ENCODE data around the gene XIRP1.

The XIRP1 gene

DNA sequence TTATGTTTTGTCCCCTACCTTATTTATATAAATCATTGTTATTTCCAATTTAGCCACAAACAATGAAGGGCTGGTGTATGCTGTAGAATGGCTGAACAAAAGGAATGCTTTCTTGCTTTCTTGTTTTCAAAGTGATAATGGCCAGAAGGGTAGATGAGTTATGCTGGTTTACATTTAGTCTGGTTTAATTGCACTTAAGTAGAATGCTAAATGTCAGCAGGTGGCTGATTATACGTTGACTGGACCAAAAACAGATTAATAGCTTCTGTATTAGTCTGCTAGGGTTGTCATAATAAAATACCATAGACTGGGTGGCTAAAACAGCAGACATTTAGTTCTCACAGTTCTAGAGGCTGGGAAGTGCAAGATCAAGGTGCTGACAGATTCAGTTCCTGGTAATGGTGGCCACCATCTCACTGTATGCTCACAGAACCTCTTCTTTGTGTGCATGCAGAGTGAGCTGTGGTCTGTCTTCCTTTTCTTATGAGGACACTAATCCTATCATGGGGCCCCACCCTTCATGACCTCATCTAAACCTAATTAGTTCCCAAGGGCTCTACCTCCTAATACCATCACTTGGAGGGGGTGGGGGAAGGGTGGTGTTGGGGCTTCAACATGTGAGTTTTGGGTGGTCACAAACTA lies 17.1 kb upstream of the XIRP1 start:
- DNase-seq, result peak; percentile 26

DNA sequence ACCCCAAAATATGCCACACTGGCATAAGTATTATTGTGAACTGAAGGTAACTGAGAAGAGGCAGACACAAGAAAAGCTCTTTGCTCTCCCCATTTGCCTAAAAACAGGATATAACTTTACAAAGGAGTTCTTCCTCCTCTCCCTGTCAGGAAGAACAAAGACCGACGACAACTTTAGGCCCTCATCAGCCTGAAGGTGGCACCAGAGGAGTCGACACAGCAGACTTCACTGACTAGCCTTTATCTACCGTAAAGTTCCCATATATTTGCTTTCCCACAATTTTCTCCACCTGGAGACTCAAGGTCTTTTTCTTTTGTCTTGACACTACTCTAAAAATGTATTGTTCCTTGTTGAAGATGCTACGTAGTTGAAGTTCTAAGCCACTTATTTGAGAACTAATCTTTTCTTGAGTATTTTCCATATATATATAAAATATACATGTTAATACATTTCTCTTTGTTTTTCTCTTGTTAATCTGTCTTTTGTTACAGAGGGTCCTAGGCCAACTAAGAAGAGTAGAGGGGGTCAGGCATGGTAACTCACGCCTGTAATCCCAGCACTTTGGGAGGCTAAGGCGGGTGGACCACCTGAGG lies 16.2 kb upstream of the XIRP1 start:
- DNase-seq, result peak; percentile 88

DNA sequence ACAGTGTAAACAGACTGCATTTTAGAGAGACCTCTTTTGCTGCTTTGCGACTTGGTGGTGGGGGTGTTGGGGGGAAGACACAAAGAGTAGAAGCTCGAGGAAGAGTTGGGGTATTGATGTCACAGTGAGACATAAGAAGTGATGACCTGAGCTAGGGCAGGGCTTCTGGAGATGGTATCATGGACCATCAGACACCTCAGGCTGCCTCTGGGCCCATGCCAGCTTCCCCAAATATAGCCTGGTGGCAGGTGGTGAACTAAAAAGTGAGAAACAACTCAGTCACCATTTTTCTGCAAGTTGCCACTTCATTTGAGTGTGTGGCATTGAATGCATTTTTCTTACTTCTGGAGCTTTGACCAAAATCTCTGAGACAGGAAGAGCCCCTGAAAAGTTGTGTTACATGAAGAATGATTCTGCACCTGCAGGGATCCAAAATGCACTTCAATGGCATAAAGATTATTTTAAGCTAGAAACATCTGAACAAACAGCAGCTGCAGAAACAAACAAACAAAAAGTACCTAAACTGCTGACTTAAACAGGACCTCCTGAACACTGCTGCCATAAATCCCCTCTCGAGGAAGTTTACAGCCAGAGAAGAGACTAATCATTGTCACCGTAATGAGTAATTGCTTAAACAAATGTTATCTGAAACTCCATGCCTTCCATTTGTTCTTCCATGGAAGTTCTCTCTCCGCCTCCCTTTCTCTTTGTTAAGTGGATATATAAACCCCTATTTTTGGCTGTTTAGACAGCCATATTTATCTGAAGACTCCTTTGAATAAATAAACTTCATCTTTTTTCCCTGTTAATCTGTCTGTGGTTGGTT lies 15.2 kb upstream of the XIRP1 start:
- DNase-seq, result no peak

DNA sequence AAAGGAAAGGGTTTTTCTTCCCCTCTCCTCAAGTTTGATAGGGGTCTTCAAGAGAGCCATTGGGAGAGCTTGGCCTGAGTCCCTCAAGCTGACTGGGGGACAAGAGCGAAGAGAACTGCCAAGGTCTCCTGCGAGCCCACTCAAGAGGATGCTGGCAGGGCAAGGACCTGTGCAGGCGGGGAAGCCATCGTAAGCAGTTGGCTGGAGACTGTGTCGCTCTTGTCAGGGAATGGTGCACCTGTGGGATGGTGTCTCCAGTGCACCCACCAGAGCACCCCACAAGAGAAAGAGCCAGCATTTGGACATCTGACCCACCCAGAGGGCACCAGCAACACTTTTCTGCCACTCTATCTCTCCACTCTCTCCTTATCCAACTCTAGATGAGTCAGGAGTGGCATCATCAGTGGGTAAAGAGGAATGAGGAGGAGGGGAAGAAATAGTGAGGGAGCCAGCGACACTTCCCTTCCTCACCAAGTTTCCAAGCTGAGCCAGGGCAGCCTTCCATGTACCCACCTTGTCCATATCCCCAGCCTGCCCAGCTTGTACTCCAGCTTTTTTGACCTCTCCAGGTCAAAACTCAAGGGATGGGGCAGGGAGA lies 13.6 kb upstream of the XIRP1 start:
- DNase-seq, result no peak

DNA sequence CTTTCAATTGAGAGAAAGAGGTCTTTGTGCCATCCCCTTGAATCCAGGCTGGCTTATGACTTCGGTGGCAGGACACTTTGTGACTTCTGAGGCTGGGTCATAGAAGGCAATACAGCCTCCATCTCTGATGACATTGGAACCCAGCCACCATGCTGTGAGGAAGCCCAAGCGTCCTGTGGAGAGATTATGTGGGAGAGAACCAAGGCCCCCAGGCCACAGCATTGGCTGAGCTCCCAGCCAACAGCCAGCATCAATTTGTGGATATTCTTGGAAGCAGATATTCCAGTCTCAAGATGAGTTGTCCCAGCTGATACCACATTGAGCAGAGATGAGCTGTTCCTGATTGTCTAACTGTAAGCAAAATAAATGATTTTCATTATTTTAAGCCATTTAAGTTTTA lies 12.7 kb upstream of the XIRP1 start:
- no peak for DNase-seq

DNA sequence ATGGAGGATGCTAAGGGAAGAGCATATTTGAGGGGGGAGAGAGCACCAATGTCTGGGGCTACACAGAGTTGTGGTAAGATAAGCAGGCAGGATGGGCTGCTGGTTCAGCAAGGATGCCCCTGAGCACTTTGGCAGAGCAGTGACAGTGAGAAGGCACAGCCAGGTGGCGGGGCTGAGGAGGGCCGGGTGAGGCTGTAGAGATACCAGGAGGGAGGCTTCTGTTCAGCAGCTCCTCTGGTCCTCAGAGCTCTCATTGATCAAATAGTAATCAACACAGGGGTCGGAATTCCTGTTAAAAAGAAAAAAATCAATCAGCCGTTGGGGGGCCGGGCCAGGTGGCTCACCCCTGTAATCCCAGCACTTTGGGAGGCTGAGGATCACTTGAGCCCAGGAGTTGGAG lies 11.5 kb upstream of the XIRP1 start:
- DNase-seq, result peak; percentile 39

DNA sequence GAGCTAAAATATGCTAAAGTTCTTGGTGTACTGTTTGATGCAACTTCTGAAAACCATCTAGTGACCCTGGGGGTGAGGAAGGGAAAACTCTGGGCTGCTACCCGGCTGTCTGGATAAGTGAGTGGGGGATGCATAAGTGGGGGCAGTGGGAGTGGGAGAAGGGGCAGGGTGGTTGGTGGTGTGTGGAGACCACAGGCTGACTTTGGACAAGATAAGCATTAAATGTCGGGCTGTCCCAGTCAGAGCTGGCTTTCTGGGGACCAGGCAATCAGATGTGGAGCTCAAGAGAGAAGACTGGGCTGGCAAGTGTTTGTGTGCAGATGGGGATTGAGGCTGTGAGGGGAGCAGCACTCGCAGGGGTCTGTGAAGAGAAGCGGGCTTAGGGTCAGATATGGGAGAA lies 11.0 kb upstream of the XIRP1 start:
- no peak for DNase-seq

DNA sequence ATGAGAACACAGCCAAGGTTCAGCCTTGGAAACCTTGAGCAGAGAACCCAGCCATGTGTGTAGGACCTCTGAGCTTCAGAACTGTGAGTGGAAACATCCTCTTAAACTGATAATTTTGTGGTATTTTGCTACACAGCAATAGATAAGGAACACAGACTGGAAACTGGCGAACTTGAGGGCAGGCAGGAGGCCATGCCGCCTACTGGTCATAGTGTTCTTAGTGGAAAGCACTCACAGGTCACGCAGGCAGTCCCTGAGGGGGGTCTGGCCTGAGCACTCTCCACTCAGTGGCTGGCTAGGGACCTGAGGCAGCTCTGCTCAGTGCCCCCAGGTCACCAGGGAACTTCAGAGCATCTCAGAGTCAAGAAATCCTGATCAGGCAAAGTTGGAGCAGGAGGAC lies 9.7 kb upstream of the XIRP1 start:
- DNase-seq, result peak; percentile 90

DNA sequence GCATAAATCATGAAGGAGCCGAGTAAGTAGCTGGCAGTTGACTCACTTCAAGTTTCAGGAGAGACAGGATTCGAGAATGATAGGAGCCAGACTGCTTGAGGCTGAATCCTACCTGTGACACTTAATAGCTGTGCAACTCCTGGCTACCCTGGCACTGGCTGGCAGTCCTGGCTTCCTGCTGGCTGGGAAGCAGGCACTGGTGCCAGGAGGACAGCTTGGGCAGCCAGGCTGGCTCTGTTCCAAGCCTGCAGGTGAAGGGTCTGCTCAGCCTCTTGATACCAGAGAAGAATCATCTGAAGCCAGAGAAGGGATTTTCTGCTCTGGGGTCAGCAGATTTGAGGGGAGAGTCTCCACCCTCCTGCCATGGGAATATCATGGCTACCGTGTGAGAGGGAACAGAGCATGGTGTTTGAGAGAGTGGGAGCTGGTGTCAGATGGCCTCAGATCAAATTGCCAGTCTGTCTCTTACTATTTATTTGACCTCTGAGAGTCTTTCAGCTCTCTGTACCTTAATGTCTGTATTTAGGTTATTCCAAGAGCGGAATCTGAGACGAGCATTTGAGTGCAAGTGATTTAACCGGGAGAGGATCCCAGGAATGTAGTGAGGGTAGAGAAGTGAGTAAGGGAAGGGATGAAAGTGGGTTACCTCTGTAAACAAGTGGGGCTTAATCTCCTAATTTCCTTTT lies 4.4 kb upstream of the XIRP1 start:
- no peak for DNase-seq

DNA sequence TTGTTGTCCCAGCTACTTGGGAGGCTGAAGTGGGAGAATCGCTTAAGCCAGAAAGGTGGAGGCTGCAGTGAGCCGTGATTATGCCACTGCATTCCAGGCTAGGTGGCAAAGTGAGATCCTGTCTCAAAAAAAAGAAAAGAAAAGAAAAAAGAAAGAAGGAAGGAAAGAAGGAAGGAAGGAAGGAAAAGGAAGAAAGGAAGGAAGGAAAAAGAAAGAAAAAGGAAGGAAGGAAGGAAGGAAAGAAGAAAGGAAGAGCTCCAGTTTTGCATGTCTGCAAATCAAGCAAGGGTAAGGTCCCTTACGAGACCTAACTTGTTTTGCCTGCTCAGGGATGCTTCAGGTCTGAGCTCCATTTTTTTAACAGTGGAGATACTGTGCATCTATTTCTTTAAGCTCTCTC lies 3.6 kb upstream of the XIRP1 start:
- DNase-seq, result no peak

DNA sequence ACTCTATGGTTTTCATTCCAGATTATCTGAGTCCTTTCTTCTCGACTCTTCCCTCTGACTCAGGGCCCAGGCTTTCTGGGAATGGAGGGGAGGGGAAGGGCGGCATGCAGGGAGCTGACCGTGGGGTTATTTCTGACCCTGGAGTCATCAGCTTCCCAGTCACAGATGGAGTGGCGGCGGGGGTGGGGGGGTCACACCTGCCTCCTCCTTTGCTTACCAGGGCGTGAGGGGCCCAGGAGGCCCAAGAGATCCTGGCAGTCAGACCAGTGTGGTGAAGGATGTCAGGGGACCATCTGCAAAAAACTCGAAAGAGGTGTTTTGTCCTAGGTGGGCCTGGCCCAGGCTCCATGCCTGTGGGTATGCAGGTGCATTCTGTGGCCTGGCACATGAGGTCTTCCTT lies 996 bp upstream of the XIRP1 start:
- no peak for DNase-seq

DNA sequence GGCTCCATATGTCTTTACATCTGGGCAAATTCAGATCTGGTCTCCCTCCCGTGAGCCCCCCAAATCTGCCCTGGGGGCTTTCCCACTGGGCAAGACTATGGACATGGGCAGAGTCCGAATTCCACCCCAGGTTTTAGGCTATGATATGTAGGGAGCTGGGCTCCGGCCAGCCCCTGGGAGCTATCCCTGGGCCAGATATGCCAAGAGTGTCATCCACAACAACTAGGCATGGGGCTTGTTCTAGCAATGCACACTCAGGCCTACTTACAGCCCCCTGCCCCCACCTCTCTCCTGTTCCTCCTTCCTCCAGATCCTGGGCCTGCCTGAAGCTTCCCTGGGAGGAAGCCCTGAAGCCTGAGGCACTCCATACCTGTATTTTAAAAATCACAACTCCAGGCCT lies 622 bp downstream of the XIRP1 start:
- DNase-seq, result no peak

DNA sequence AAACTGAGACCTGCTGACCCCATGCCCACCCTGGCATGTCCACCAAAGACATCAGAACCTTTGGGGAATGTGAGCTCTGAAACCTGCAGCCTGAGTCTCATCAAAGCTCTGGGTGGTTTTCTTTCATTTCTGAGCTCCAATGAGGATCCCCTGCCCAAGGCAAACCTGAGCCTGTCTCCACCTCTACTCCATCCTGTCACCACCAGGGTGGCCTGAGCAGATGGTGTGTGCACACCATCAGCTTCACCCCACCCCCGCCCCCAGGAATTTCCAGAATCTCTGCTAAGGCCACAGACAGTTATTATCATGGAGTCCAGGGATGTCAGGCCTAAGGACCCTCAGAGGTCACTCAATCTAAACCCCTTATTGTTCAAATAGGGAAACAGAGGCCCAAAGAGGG lies 1.3 kb downstream of the XIRP1 start:
- DNase-seq, result no peak

DNA sequence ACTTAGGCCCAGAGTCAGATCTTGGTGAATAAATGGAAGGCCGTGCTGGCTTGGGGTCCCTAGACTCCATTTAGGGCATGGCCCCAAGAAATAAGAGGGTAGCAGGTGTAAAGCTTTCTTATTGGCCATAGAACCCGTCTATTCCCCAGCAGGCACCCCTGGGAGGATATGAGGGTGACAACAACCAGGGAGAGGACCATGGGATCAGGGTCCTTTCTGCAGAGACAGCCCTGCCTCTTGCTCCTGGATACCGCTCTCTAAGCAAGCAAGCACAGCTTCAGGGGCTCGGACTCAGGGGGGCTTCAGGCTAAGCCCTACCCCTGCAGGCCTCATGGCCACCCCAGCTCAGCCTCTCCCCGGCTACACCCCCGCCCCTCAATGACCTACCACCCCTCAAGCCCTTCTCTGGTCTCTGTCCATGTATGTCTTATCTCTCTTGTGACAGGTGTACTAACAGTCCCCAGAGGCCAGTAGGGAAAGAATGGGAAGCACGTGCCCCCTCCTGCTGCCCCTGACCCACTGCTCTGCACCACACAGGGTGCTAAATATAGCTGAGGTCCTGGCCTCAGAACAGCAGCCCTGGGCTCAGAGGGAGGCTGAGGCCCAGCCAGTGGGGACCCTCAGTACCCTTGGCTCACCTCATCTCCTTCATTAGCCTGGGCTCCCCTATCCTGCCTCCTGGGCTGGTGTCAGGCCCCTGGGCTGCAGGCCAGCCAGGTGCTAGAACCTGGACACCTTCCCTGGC lies 1.9 kb downstream of the XIRP1 start:
- no peak for DNase-seq

DNA sequence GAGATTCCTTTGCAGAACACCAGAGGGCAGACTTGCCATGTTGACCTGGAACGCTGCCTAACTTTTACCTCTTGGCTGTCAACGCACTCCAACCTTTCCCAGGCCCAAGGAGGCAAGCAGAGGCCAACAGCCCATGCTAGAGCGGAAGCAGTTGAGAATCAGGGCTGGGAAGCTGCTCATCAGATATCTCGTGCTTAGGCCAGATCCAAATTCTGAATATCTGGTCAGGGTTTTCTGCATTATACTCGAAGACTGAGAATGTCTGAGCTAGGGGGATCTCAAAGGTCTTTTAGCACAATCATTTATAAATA lies 2.5 kb downstream of the XIRP1 start:
- DNase-seq, result peak; percentile 88

DNA sequence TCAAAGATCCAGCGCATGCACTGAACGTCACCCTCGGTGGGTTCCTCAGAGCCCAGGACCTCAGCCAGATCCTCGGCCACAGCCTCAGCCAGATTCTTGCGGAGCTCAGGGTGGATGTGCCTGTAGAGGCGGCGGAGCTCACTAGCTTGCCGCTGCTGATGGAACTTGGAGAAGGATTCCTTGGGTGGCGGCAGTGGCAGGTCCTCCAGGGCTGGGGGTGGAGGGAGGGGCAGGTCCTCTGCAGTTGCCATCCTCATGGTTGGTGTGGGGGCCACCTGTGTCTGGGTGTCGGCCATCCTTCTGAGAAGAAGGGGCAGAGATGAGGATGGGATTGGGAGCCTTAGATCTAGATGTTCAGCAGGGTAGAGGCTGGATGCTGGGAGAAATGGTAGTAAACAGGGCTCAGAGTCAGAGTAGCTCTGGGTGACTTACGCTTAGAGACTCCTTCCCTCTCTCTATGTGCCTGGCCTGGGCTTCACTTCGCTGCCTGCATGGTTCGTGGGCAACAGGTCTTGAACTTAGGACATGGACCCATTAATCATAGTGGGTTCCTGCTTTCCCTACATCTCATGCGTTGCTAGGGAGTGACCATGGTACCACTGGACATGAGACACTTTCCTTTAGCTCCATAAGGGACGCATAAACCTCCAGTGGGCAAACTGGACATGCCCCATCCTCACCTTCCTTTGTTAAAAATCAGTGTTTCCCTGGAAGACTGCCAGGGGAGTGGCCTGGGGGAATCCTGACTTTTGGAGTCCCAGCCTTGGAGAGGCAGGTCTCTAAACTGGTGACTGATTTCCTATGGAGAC lies 3.0 kb downstream of the XIRP1 start:
- no peak for DNase-seq

DNA sequence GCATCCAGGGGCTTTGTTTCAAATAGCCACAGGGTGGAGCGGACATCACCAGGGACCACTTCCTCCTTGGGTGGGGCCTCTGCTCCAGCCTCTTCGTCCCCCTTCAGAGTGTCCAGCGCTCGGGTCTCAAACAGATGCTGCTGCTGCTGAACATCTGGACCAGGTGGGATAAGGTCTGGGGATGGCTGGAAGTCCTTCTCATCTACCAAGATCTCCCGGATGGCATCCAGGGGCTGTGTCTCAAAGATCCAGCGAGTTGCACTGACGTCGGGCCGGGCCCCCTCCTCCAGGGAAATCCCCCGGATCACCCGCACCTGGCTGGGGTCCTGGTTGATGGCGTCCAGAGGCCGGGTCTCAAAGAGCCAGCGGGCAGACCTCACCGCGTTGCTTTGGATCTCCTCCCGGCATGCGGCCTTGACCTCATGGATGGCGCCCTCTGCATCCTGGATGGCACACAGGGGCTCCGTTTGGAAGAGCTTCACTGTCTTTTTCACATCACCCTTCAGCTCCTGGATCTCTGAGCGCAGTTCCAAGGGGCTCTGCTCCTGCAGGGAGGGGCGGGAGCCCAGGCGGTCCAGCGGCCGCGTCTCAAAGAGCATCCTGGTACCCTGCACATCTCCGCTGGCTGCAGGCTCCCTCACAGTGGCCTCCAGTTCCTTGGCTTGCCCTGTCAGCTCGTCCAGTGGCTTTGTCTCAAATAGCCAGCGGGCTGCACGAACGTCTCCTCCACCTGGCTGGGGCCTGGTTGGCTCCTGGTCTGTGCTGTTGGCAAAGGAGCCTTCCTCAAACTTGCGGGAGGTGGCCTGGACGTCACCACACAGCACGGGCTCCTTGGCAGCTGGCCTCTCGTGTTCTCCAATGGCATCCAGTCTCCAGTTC lies 3.9 kb downstream of the XIRP1 start:
- DNase-seq, result no peak

DNA sequence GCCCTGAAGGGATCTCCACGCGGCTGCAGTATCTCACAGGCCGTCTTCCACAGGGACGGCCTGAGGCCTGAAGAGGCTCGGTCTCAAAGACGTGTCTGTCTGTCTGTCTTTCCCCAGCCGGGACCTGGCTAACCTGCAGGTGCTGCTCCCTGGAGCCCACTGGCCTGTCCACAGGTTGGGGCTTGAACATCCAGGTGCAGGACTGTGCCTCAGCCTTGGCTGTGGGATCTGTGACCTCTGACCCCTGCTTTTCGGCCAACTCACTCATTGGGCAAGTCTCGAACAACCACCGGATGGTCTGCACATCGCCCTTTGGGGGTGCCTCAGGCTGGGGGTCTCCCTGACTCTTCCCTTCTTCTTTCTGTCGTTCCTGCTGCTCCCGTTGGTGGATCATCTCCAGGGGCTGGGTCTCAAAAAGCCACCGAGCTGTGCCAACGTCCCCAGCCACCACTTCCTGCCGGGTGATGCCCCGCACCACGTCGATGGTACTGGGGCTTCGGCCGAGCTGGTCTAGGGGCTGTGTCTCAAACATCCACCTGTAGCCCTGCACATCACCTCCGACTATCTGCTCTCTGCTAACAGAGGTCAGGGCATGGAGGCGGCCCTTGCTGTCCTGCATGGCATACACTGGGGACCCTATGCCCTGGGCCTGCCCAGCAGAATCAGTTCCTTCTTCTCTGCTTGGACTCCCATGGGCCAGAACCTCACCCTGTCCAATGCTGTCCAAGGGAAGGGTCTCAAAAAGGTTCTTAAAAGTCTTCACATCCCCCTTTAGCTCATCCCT lies 4.8 kb downstream of the XIRP1 start:
- DNase-seq, result no peak

DNA sequence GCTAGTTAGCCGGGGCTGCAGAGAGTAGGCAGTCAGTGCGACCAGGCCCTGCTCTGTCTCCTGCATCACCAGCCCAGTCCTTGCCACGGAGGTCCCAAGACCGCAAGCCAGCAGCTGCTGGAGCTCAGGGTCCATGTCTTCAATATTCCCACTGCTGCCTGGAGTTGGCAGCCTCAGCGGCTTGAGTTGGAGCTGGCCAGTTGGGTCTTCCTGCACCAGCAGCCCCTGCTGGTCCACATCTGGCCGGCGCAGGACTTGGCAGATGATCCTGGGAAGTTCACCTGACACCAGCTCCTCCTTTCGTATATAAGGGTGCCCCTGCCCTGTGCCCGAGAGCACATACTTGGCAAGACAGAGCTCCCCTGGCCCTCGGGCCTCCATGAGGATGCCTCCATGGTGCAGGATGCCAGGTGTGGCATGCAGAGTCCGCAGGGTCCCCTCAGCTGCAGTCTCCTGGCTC lies 5.7 kb downstream of the XIRP1 start:
- DNase-seq, result no peak

Measured in hematopoietic multipotent progenitor cell treated with erythropoietin and hydrocortisone succinate and interleukin-3 and kit ligand, for 6 days (in vitro differentiated cells).